ENCODE data around the gene CIAPIN1. TPM values are rescaled to one million over a fixed set of nuclear protein-coding genes. Genes with fewer than 3 reads are reported as not detected.

The CIAPIN1 gene
- total and polyA plus RNA-seq, 2 of the 8 experiments (the other 6 are each of a cell fraction or from before 2014, with no cell fraction given): 76.8 to 83.6 TPM

- Histone ChIP-seq H3K18ac (ENCODE audit: extremely low read depth, low read length) (no peak overlapping the region), H2BK12ac (ENCODE audit: low read depth, low read length) (no peak overlapping the region), H3K9me3 (ENCODE audit: insufficient read depth in 2 of 2, low read depth in 1 of 2, low read length in 1 of 2) (no peaks in the 10 kb centered on the region; a peak in 1 of 4 replicates), H2BK20ac (ENCODE audit: low read length) (no peak overlapping the region), H3K79me1 (ENCODE audit: low read depth, low read length) (no peaks in the 10 kb centered on the region), H3K27ac (ENCODE audit: low read depth, low read length) (no peak overlapping the region), H2AK5ac (ENCODE audit: low read depth, low read length) (no peak overlapping the region), H3K23ac (ENCODE audit: insufficient read length) (no peak overlapping the region), H3K4me2 (ENCODE audit: insufficient read depth in 1 of 2, low read depth in 2 of 2, low read length in 2 of 2) (no peak overlapping the region), H3K14ac (ENCODE audit: insufficient read length) (no peak overlapping the region), H2BK15ac (ENCODE audit: low read length) (no peak overlapping the region), H3K9ac (replicated peaks in 1 of 4; ENCODE audit: extremely low read depth in 1 of 4, low read depth in 3 of 4, low read length in 3 of 4) (no peak overlapping the region), H2AFZ (ENCODE audit: low read length) (no peak overlapping the region), H3K4me1 (replicated peaks in 1 of 4; ENCODE audit: control insufficient read depth in 3 of 4, insufficient read depth in 4 of 4, low read length in 3 of 4) (peaks cover 0 to 8% (median 5%) of the 10 kb centered on the region in 4 experiments; a peak in 5 of 7 replicates), H4K5ac (ENCODE audit: insufficient read length, low read depth, low read length) (no peak overlapping the region), H3K4me3 (ENCODE audit: extremely low read depth in 1 of 4, insufficient read depth in 2 of 4, low read depth in 3 of 4, low read length in 4 of 4) (no peak overlapping the region), H4K91ac (replicated peaks; ENCODE audit: insufficient read length, low read length) (no peak overlapping the region), H3K23me2 (ENCODE audit: low read depth, low read length) (peaks cover 9% of the 10 kb centered on the region; the same call in 1 of the 2 replicates), H4K20me1 (replicated peaks in 1 of 2; ENCODE audit: control insufficient read depth in 1 of 2, insufficient read depth in 2 of 2, low read length in 2 of 2) (peaks cover 0 to 2% of the 10 kb centered on the region in 2 experiments), H3K56ac (replicated peaks; ENCODE audit: insufficient read length, low read depth, low read length) (no peak overlapping the region), H2BK5ac (ENCODE audit: low read depth, low read length) (no peak overlapping the region), H4K8ac (ENCODE audit: extremely low read depth, insufficient read depth, low read length) (no peak overlapping the region; the same call in 1 of the 2 replicates), H2BK120ac (replicated peaks; ENCODE audit: low read depth, low read length) (no peak overlapping the region), H3K27me3 (replicated peaks in 1 of 4; ENCODE audit: control insufficient read depth in 3 of 4, extremely low read depth in 1 of 4, insufficient read depth in 3 of 4, low read length in 3 of 4) (no peaks in the 10 kb centered on the region), H3K4ac (replicated peaks; ENCODE audit: insufficient read length, low read depth, low read length) (no peak overlapping the region), H3K36me3 (ENCODE audit: control insufficient read depth in 2 of 4, insufficient read depth in 4 of 4, low read length in 3 of 4) (no peaks in the 10 kb centered on the region), H3K79me2 (ENCODE audit: control insufficient read depth in 1 of 2, insufficient read depth in 2 of 2, low read length in 2 of 2) (no peaks in the 10 kb centered on the region)
- TF ChIP-seq TAF7 (optimal IDR thresholded peaks at IDR 0.05; ENCODE audit: borderline replicate concordance, low read depth, low read length) (no peak), GTF2F1 (IDR thresholded peaks at IDR 0.05; ENCODE audit: borderline replicate concordance, low read depth, low read length) (no peak), SRF (IDR thresholded peaks at IDR 0.05; ENCODE audit: low read depth, low read length) (no peak), POLR2AphosphoS5 (IDR thresholded peaks at IDR 0.05; ENCODE audit: low read depth, low read length) (no peak), CBX5 (IDR thresholded peaks at IDR 0.05; ENCODE audit: low read depth, low read length) (no peak), MAX (IDR thresholded peaks at IDR 0.05) (no peak), TCF12 (IDR thresholded peaks at IDR 0.05; ENCODE audit: low read depth, low read length) (no peak), RNF2 (IDR thresholded peaks at IDR 0.05; ENCODE audit: borderline replicate concordance, low read depth, low read length, missing control alignments, poor library complexity, severe bottlenecking) (no peak), PHF8 (conservative IDR thresholded peaks at IDR 0.05; ENCODE audit: low read depth, low read length) (no peak), HDAC2 (IDR thresholded peaks at IDR 0.05; ENCODE audit: borderline replicate concordance in 1 of 2, low read depth in 2 of 2, low read length in 2 of 2) (no peak), ASH2L (IDR thresholded peaks at IDR 0.05; ENCODE audit: low read length) (no peak)
- CTCF ChIA-PET (ENCODE audit: partially characterized antibody): interaction anchor here (0.6 to 19.2 kb wide), 9 partner anchors 10 to 610 kb away, joined by 3 to 513 read pairs (median 3); partner anchors contain the start of genes CIAPIN1 and COQ9
- 85% methylated on average over 9 of the region's 9 CpGs; no CpG with 5 or more reads in 1 of the 2 experiments for WGBS, 2 experiments (ENCODE audit: extremely low coverage in 1 of 2, insufficient coverage in 1 of 2, insufficient read length in 1 of 2, insufficient replicate concordance in 2 of 2, low coverage in 1 of 2, low lambda C conversion rate in 2 of 2, missing lambda C conversion rate in 1 of 2)
- FAIRE-seq (no peak), DNase-seq (ENCODE audit: low read depth in 1 of 2, low spot score in 2 of 2) (no peak)
- POLR2A ChIA-PET (ENCODE audit: partially characterized antibody): interaction anchor here (0.8 kb wide), 1 partner anchor 12 kb away, joined by 3 read pairs; no protein-coding TSS in a partner anchor
These were observed 34.6 kb downstream of the CIAPIN1 start for GRCh38 chr16:57412584-57412983.

Data from H1 (cell line).